ENCODE data around the gene UBTF. TPM values are rescaled to one million over a fixed set of nuclear protein-coding genes. Genes with fewer than 3 reads are reported as not detected.

The UBTF gene
- total and polyA plus RNA-seq, 2 donors (not counting 1 experiment from before 2014, with no cell fraction given) = 43.1 to 179 TPM

- DNase-seq (no peak), ATAC-seq (ENCODE audit: low read depth) (no peak)
- CTCF ChIA-PET = no interaction called here
- Mint-ChIP-seq H3K4me3 (no peak overlapping the region), H3K27me3 (peaks cover 11% of the 10 kb centered on the region), H3K4me1 (no peaks in the 10 kb centered on the region), H3K27ac (no peak overlapping the region), H3K9me3 (ENCODE audit: insufficient read depth) (no peaks in the 10 kb centered on the region)
- H3K79me2 ChIP-seq (ENCODE audit: control insufficient read depth, insufficient read depth, low read length) = no peaks in the 10 kb centered on the region
- H3K4me1 ChIP-seq (ENCODE audit: control insufficient read depth in 2 of 2, insufficient read depth in 2 of 2, low read length in 2 of 2) = no peaks in the 10 kb centered on the region
- no peak overlapping the region for H3K4me3 ChIP-seq (ENCODE audit: control extremely low read depth in 1 of 5, extremely low read depth in 1 of 5, insufficient read depth in 1 of 5, low read depth in 2 of 5, low read length in 4 of 5)
- no peak overlapping the region for H2AFZ ChIP-seq (ENCODE audit: insufficient read depth, low read depth, low read length, poor library complexity, severe bottlenecking)
- no peaks in the 10 kb centered on the region for H3K36me3 ChIP-seq (replicated peaks in 1 of 2; ENCODE audit: control extremely low read depth in 1 of 2, control insufficient read depth in 1 of 2, extremely low read depth in 1 of 2, insufficient read depth in 2 of 2, low read length in 1 of 2)
- no peak overlapping the region for H3K27ac ChIP-seq (ENCODE audit: low read length in 2 of 2)
- no peaks in the 10 kb centered on the region for H4K20me1 ChIP-seq (ENCODE audit: control insufficient read depth, insufficient read depth, low read length, poor library complexity, severe bottlenecking)
- intact Hi-C loops (cut with micrococcal nuclease) = no loop called here
- H3K4me2 ChIP-seq (replicated peaks; ENCODE audit: low read depth, low read length, poor library complexity, severe bottlenecking) = no peak overlapping the region
- no peak for TF ChIP-seq CTCF (IDR thresholded peaks at IDR 0.05)
- no peak for TF ChIP-seq EZH2 (IDR thresholded peaks at IDR 0.05; ENCODE audit: borderline replicate concordance, insufficient read depth, low read depth, low read length, poor library complexity, severe bottlenecking)
- H3K9ac ChIP-seq (ENCODE audit: low read length) = no peak overlapping the region
- no peaks in the 10 kb centered on the region for H3K27me3 ChIP-seq (replicated peaks in 1 of 4; ENCODE audit: control extremely low read depth in 1 of 4, control insufficient read depth in 3 of 4, insufficient read depth in 4 of 4, low read length in 3 of 4)
- WGBS (ENCODE audit: insufficient coverage) = no CpG with 5 or more reads among the region's 5 CpGs
- no peaks in the 10 kb centered on the region for H3K9me3 ChIP-seq (ENCODE audit: control extremely low read depth in 1 of 3, control insufficient read depth in 2 of 3, insufficient read depth in 1 of 3, low read length in 2 of 3)
- POLR2A ChIA-PET = no interaction called here
Measured at GRCh38 chr17:44233582-44233981, 14.1 kb upstream of the UBTF start.

GRCh38 chr17:44232061-44232460 lies 12.6 kb upstream of the UBTF start:
- Histone ChIP-seq H3K9ac (ENCODE audit: low read length) (no peak overlapping the region), H3K79me2 (ENCODE audit: control insufficient read depth, insufficient read depth, low read length) (no peaks in the 10 kb centered on the region), H3K4me3 (ENCODE audit: control extremely low read depth in 1 of 5, extremely low read depth in 1 of 5, insufficient read depth in 1 of 5, low read depth in 2 of 5, low read length in 4 of 5) (no peak overlapping the region), H3K27me3 (replicated peaks in 1 of 4; ENCODE audit: control extremely low read depth in 1 of 4, control insufficient read depth in 3 of 4, insufficient read depth in 4 of 4, low read length in 3 of 4) (no peaks in the 10 kb centered on the region), H2AFZ (ENCODE audit: insufficient read depth, low read depth, low read length, poor library complexity, severe bottlenecking) (no peak overlapping the region), H3K36me3 (replicated peaks in 1 of 2; ENCODE audit: control extremely low read depth in 1 of 2, control insufficient read depth in 1 of 2, extremely low read depth in 1 of 2, insufficient read depth in 2 of 2, low read length in 1 of 2) (no peaks in the 10 kb centered on the region), H3K4me1 (ENCODE audit: control insufficient read depth in 2 of 2, insufficient read depth in 2 of 2, low read length in 2 of 2) (no peaks in the 10 kb centered on the region), H3K27ac (ENCODE audit: low read length in 2 of 2) (no peak overlapping the region), H4K20me1 (ENCODE audit: control insufficient read depth, insufficient read depth, low read length, poor library complexity, severe bottlenecking) (no peaks in the 10 kb centered on the region), H3K9me3 (ENCODE audit: control extremely low read depth in 1 of 3, control insufficient read depth in 2 of 3, insufficient read depth in 1 of 3, low read length in 2 of 3) (no peaks in the 10 kb centered on the region), H3K4me2 (replicated peaks; ENCODE audit: low read depth, low read length, poor library complexity, severe bottlenecking) (no peak overlapping the region)
- ChIA-PET CTCF (no interaction called here), POLR2A (no interaction called here)
- no peaks in the 10 kb centered on the region for H3K4me1 Mint-ChIP-seq
- DNase-seq (no peak), ATAC-seq (ENCODE audit: low read depth) (no peak)
- intact Hi-C loops (cut with micrococcal nuclease) = no loop called here
- no peak overlapping the region for H3K4me3 Mint-ChIP-seq
- WGBS (ENCODE audit: insufficient coverage) = 80% methylated on average over 4 of the region's 7 CpGs
- H3K9me3 Mint-ChIP-seq (ENCODE audit: insufficient read depth) = no peaks in the 10 kb centered on the region
- H3K27me3 Mint-ChIP-seq = peaks cover 11% of the 10 kb centered on the region
- no peak for TF ChIP-seq EZH2 (IDR thresholded peaks at IDR 0.05; ENCODE audit: borderline replicate concordance, insufficient read depth, low read depth, low read length, poor library complexity, severe bottlenecking)
- TF ChIP-seq CTCF (IDR thresholded peaks at IDR 0.05) = no peak
- H3K27ac Mint-ChIP-seq = no peak overlapping the region

All from B cell (primary cell).